Endothelial cell of umbilical vein (primary cell): Measurements from ENCODE around the gene ACBD5. TPM values are rescaled to one million over a fixed set of nuclear protein-coding genes. Genes with fewer than 3 reads are reported as not detected.

Experiments used
- BruUV-seq: library from RNA; stranded (reverse); fragments of 400-500 nt; replicated peaks from 2 replicates; lab custom pipeline; 2021; lab: Mats Ljungman, UMichigan
- CTCF ChIA-PET: fragments of 300-600, 350-600 bp; sonication (Branson Sonifier 250); formaldehyde crosslinking; loops from one replicate; lab custom pipeline; 2021; ENCODE audit warnings: antibody characterized with exemption, inconsistent platforms; lab: Charles Lee
- POLR2A ChIA-PET: fragments of 300-600, 350-600 bp; sonication (Branson Sonifier 250); formaldehyde crosslinking; loops from one replicate; lab custom pipeline; 2021; ENCODE audit warnings: antibody characterized with exemption, inconsistent platforms; lab: Charles Lee
- DNase-seq: peaks from one replicate; pipeline ENCODE4 v3.0.0-alpha.2; 2011; ENCODE audit warnings: low read depth, low spot score
- FAIRE-seq: peaks from 2 replicates; lab custom pipeline; 2011; peaks lifted over from hg19 to GRCh38; lab: Jason Lieb, UNC
- H2AFZ ChIP-seq: 2 replicates; pipeline ENCODE4 v1.6.0; 2012; ENCODE audit warnings: low read depth, low read length, control low read depth, inconsistent platforms
- H3K27ac ChIP-seq: 2 replicates; pipeline ENCODE4 v1.5.1; 2011; ENCODE audit warnings: low read depth, mild to moderate bottlenecking, control low read depth, low read length, moderate library complexity; ENCODE audit not compliant: insufficient read depth
- H3K27me3 ChIP-seq, 2 experiments: 2 replicates each; pipeline versions ENCODE4 v1.6.0 to v1.6.1; 2011; ENCODE audit warnings: low read length in 2 of 2, mixed read lengths in 1 of 2; ENCODE audit not compliant: control insufficient read depth in 2 of 2, insufficient read depth in 2 of 2
- H3K36me3 ChIP-seq, 2 experiments: 2 replicates in 1 of 2; 3 replicates in 1 of 2; pipeline ENCODE4 v1.5.1; 2011; ENCODE audit warnings: low read length in 2 of 2, mild to moderate bottlenecking in 1 of 2, moderate library complexity in 1 of 2; ENCODE audit not compliant: control insufficient read depth in 2 of 2, insufficient read depth in 2 of 2; ENCODE audit errors: extremely low read depth in 1 of 2
- H3K4me1 ChIP-seq: 3 replicates; pipeline ENCODE4 v1.5.1; 2011; ENCODE audit warnings: mild to moderate bottlenecking, low read length; ENCODE audit not compliant: control insufficient read depth, insufficient read depth; ENCODE audit errors: extremely low read depth
- H3K4me2 ChIP-seq: 2 replicates; pipeline ENCODE4 v1.6.1; 2011; ENCODE audit warnings: low read length, control low read depth, mixed read lengths; ENCODE audit not compliant: insufficient read depth
- H3K4me3 ChIP-seq, 3 experiments: fragments of 200-600 bp in 1 of 3; sonication (generic), shearing (Covaris generic) in 1 of 3; replicated peaks in 1 of 3; 2 replicates each; pipeline ENCODE4 v1.5.1; 2011 to 2016; ENCODE audit warnings: control low read depth in 3 of 3, low read length in 3 of 3, mild to moderate bottlenecking in 2 of 3, inconsistent platforms in 1 of 3, low read depth in 1 of 3, moderate library complexity in 1 of 3; ENCODE audit not compliant: insufficient read depth in 1 of 3
- H3K79me2 ChIP-seq: 2 replicates; pipeline ENCODE4 v1.6.0; 2012; ENCODE audit warnings: low read length, inconsistent platforms; ENCODE audit not compliant: control insufficient read depth, insufficient read depth
- H3K9ac ChIP-seq: replicated peaks from 2 replicates; pipeline ENCODE3; 2011; ENCODE audit warnings: low read length, control low read depth; ENCODE audit not compliant: insufficient read depth; ENCODE audit errors: extremely low read depth
- H3K9me1 ChIP-seq: replicated peaks from 3 replicates; pipeline ENCODE4 v1.6.0; 2011; ENCODE audit warnings: mild to moderate bottlenecking, low read length; ENCODE audit not compliant: control insufficient read depth, insufficient read depth; ENCODE audit errors: extremely low read depth
- H3K9me3 ChIP-seq: replicated peaks from 2 replicates; pipeline ENCODE4 v1.5.1; 2012; ENCODE audit warnings: low read length, inconsistent platforms; ENCODE audit not compliant: control insufficient read depth, insufficient read depth
- H4K20me1 ChIP-seq: replicated peaks from 2 replicates; pipeline ENCODE3; 2011; ENCODE audit warnings: mild to moderate bottlenecking, low read length; ENCODE audit not compliant: control insufficient read depth, insufficient read depth; ENCODE audit errors: extremely low read depth
- CTCF ChIP-seq, 2 donors: IDR thresholded peaks; 1 replicate in 1 of 2; 2 replicates in 1 of 2; pipeline ENCODE4 v1.5.1; 2011; ENCODE audit warnings: low read length in 2 of 2, mild to moderate bottlenecking in 2 of 2, moderate library complexity in 2 of 2, control low read depth in 1 of 2, inconsistent platforms in 1 of 2, low read depth in 1 of 2; ENCODE audit not compliant: insufficient read depth in 1 of 2; ENCODE audit errors: extremely low read depth in 1 of 2
- EZH2 ChIP-seq: IDR thresholded peaks from 2 replicates; pipeline ENCODE4 v1.6.1; 2012; ENCODE audit warnings: borderline replicate concordance, low read depth, mild to moderate bottlenecking, moderate library complexity, low read length, inconsistent platforms; ENCODE audit not compliant: severe bottlenecking
- FOS ChIP-seq: IDR thresholded peaks from 2 replicates; pipeline ENCODE4 v1.6.1; 2011; ENCODE audit warnings: mild to moderate bottlenecking, low read length, moderate library complexity, borderline replicate concordance; ENCODE audit not compliant: insufficient read depth
- GATA2 ChIP-seq: IDR thresholded peaks from 2 replicates; pipeline ENCODE4 v1.7.0; 2011; ENCODE audit warnings: low read depth, mild to moderate bottlenecking, moderate library complexity, mixed read lengths, low read length; ENCODE audit not compliant: insufficient read length, insufficient read depth
- JUN ChIP-seq: IDR thresholded peaks from 2 replicates; pipeline ENCODE4 v1.6.1; 2011; ENCODE audit warnings: borderline replicate concordance, low read depth; ENCODE audit not compliant: insufficient read length, insufficient read depth
- MAX ChIP-seq: IDR thresholded peaks from 2 replicates; pipeline ENCODE4 v1.6.1; 2011; ENCODE audit not compliant: insufficient read depth, insufficient read length
- MYC ChIP-seq: IDR thresholded peaks from one replicate; pipeline ENCODE4 v1.6.1; 2011; ENCODE audit warnings: mild to moderate bottlenecking, low read depth, low read length
- POLR2A ChIP-seq: IDR thresholded peaks from 2 replicates; pipeline ENCODE4 v1.6.1; 2012; ENCODE audit warnings: low read depth, mild to moderate bottlenecking, control low read depth, low read length
- POLR2AphosphoS5 ChIP-seq: IDR thresholded peaks from 2 replicates; pipeline ENCODE4 v1.6.1; 2012; ENCODE audit warnings: low read depth, mild to moderate bottlenecking, control low read depth, low read length, moderate library complexity; ENCODE audit not compliant: insufficient read depth
- dilution Hi-C: fragments of 300-500 bp; cut with MboI; formaldehyde crosslinking; loops from one replicate; pipeline ENCODE4 v1.15.0; 2019; ENCODE audit warnings: low sequenced_read_pairs; ENCODE audit not compliant: extremely low pct_ligation_motif_present
- intact Hi-C: fragments of 100-400 bp; cut with micrococcal nuclease; formaldehyde crosslinking; loops from one replicate; pipeline ENCODE4 v1.10.0; 2022
- polyA plus RNA-seq, 4 experiments: library from polyadenylated mRNA; depleted of rRNA in 3 of 4; stranded (reverse) in 3 of 4; unstranded in 1 of 4; fragments of >200 nt; gene quantifications; 2 replicates each; pipeline versions ENCODE4 v1.2.1 to v1.2.3, GENCODE V29; 2011 to 2012; ENCODE audit warnings: missing spikeins in 1 of 4
- total RNA-seq: library from RNA; stranded (reverse); gene quantifications from 2 replicates; pipeline ENCODE4 v1.2.3, GENCODE V29; 2021

The ACBD5 gene
- total and polyA plus RNA-seq, 2 donors (not counting 3 experiments of a cell fraction or from before 2014, with no cell fraction given), result 6.6 to 21.5 TPM

- Histone ChIP-seq H3K36me3 (no peaks in the 10 kb centered on the region), H3K4me3 (no peak overlapping the region), H3K4me1 (peaks cover 2% of the 10 kb centered on the region), H3K79me2 (no peaks in the 10 kb centered on the region), H3K9me3 (no peaks in the 10 kb centered on the region), H3K27me3 (peaks cover 11 to 14% of the 10 kb centered on the region in 2 experiments), H3K9me1 (no peaks in the 10 kb centered on the region), H3K9ac (no peak overlapping the region), H4K20me1 (no peaks in the 10 kb centered on the region), H3K27ac (no peak overlapping the region), H3K4me2 (no peak overlapping the region), H2AFZ (no peak overlapping the region)
- intact Hi-C loops, result no loop called here
- DNase-seq (no peak), FAIRE-seq (no peak)
- ChIA-PET POLR2A (interaction anchor here (1.6 kb wide), 1 partner anchor 11 kb away, joined by 5 read pairs; no protein-coding TSS in a partner anchor), CTCF (no interaction called here)
- TF ChIP-seq MAX (no peak), MYC (no peak), EZH2 (no peak), POLR2A (no peak), GATA2 (no peak), POLR2AphosphoS5 (no peak), JUN (no peak), FOS (no peak), CTCF (IDR thresholded peaks at IDR 0.05; ENCODE audit: extremely low read depth in 1 of 2, insufficient read depth in 1 of 2, low read depth in 1 of 2, low read length in 2 of 2) (no peak)
- no TSS peak for BruUV-seq
- dilution Hi-C loops, result no loop called here
These were observed 13.0 kb upstream of the ACBD5 start for GRCh38 chr10:27253576-27253975.
